Activated B cell treated with CpG ODN at 0.5 μM for 24 hours (primary cell): ENCODE results near the gene CKLF. TPM values are rescaled to one million over a fixed set of nuclear protein-coding genes. Genes with fewer than 3 reads are reported as not detected.

ENCODE experiments used
- ATAC-seq: fragments of 200-7000 bp; cut with Tn5 transposase; one replicate; pipeline ENCODE4 v1.10.0; 2021; ENCODE audit warnings: low read depth, mild to moderate bottlenecking, moderate library complexity
- CTCF ChIA-PET: fragments of 350-600 bp; sonication (Branson Sonifier 250); formaldehyde crosslinking; loops from one replicate; lab custom pipeline; 2021; ENCODE audit warnings: antibody characterized with exemption; lab: Charles Lee
- POLR2A ChIA-PET: fragments of 350-600 bp; sonication (Branson Sonifier 250); formaldehyde crosslinking; loops from one replicate; lab custom pipeline; 2021; ENCODE audit warnings: antibody characterized with exemption; lab: Charles Lee
- DNase-seq: peaks from one replicate; pipeline ENCODE4 v3.0.0; 2022
- H3K27ac Mint-ChIP-seq: one replicate; pipeline ENCODE4 v1.8.0; 2020; ENCODE audit warnings: mixed read lengths
- H3K27me3 Mint-ChIP-seq: one replicate; pipeline ENCODE4 v1.8.0; 2021; ENCODE audit warnings: mixed read lengths
- H3K36me3 Mint-ChIP-seq: one replicate; pipeline ENCODE4 v1.8.0; 2021; ENCODE audit warnings: low read depth, mixed read lengths
- H3K4me1 Mint-ChIP-seq: one replicate; pipeline ENCODE4 v1.8.0; 2021; ENCODE audit warnings: mixed read lengths
- H3K4me3 Mint-ChIP-seq: one replicate; pipeline ENCODE4 v1.8.0; 2020; ENCODE audit warnings: mild to moderate bottlenecking, mixed read lengths
- H3K9me3 Mint-ChIP-seq: one replicate; pipeline ENCODE4 v1.8.0; 2020; ENCODE audit warnings: mixed read lengths
- intact Hi-C: fragments of 100-400 bp; cut with micrococcal nuclease; formaldehyde crosslinking; loops from one replicate; pipeline ENCODE4 v1.15.1; 2024
- total RNA-seq: library from RNA; stranded (reverse); gene quantifications from 2 replicates; pipeline ENCODE4 v1.2.3, GENCODE V29; 2022
- TF ChIP-seq, protein P1 (sequence below): fragments of 200-600 bp; IDR thresholded peaks from one replicate; pipeline ENCODE4 v1.8.0; 2022; ENCODE audit warnings: antibody characterized with exemption, mild to moderate bottlenecking

CKLF gene
- 12.1 and 20.0 TPM in 2 replicates for total RNA-seq

DNA sequence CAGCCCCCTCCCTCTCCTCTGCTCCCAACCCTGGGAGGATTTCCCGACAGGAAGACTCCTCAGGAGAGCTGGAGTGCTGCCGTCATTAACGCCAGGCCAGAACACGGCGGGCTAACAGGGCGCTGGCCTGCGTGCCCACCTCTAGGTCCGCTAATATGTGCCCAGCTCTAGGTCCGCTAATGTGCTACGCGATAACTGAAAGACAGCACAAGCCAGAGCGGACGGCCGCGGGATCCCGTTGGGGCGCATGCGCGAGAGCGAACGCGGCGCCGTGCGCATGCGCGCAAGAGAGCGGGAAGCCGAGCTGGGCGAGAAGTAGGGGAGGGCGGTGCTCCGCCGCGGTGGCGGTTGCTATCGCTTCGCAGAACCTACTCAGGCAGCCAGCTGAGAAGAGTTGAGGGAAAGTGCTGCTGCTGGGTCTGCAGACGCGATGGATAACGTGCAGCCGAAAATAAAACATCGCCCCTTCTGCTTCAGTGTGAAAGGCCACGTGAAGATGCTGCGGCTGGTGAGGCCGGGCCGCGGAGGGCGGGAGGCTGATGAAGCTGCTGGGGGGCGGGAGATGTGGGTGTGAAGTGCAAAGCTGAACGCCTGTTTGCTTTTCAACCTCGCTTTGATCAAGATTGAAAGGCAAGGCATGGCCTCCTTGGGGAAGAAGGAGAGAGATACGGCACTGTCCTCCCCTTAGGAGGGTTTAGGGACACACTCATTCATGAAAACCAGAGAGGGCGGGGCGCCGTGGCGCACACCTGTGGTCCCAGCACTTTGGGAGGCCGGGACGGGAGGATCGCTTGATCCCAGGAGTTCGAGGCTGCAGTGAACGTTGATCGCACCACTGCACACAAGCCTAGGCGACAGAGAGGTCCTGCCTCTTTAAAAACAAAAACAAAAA lies at the start of gene CKLF:
TSS of gene CKLF (plus strand) at position 291 of the 892 bp plus-strand sequence. CDS start at position 431, 140 bp downstream.
- H3K27ac Mint-ChIP-seq: peak within 1 kb of the TSS; percentile 92
- H3K4me3 Mint-ChIP-seq: peak within 1 kb of the TSS; percentile 96
- peaks cover 17% of the 10 kb centered on the region for H3K36me3 Mint-ChIP-seq
- POLR2A ChIA-PET: interaction anchor here (0.6 to 9.5 kb wide), 20 partner anchors 8 to 1051 kb away, joined by 3 to 162 read pairs (median 4); partner anchors contain the start of genes CMTM2 and CMTM3
- TF ChIP-seq, protein P1, sequence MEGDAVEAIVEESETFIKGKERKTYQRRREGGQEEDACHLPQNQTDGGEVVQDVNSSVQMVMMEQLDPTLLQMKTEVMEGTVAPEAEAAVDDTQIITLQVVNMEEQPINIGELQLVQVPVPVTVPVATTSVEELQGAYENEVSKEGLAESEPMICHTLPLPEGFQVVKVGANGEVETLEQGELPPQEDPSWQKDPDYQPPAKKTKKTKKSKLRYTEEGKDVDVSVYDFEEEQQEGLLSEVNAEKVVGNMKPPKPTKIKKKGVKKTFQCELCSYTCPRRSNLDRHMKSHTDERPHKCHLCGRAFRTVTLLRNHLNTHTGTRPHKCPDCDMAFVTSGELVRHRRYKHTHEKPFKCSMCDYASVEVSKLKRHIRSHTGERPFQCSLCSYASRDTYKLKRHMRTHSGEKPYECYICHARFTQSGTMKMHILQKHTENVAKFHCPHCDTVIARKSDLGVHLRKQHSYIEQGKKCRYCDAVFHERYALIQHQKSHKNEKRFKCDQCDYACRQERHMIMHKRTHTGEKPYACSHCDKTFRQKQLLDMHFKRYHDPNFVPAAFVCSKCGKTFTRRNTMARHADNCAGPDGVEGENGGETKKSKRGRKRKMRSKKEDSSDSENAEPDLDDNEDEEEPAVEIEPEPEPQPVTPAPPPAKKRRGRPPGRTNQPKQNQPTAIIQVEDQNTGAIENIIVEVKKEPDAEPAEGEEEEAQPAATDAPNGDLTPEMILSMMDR: no peak
- no peaks in the 10 kb centered on the region for H3K27me3 Mint-ChIP-seq
- intact Hi-C loops: no loop called here
- CTCF ChIA-PET: interaction anchor here (0.9 to 2.0 kb wide), 8 partner anchors 10 to 147 kb away, joined by 3 to 9 read pairs (median 5); no protein-coding TSS in a partner anchor
- ATAC-seq (peak; percentile 66), DNase-seq (peak; percentile 93)
- peaks cover 74% of the 10 kb centered on the region for H3K4me1 Mint-ChIP-seq
- H3K9me3 Mint-ChIP-seq: no peaks in the 10 kb centered on the region

DNA sequence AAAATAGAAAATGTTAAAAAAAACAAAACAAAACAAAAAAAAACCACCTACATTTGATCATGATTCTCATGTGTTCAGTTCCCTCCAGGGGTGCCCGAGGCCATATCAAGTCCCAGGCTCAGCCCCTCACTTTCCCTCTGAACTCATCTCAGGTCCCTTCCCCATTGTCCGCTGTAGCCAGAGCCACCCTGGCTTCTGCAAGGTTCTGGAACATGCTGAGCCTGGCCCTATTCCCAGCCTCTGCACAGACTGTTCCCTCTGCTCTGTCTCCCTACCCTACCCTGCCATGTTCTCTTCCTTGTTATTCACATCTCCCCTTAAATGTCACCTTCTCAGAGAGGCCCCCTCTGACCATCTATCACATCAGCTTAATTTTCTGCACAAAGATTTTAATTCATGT lies 49.3 kb upstream of the CKLF start:
- DNase-seq: no peak
- Mint-ChIP-seq H3K4me1 (peaks cover 9% of the 10 kb centered on the region), H3K4me3 (no peak overlapping the region), H3K27ac (no peak overlapping the region), H3K36me3 (no peaks in the 10 kb centered on the region), H3K9me3 (no peaks in the 10 kb centered on the region), H3K27me3 (no peaks in the 10 kb centered on the region)
- no peak for ATAC-seq
- ChIA-PET CTCF (no interaction called here), POLR2A (interaction anchor here (1.0 kb wide), 1 partner anchor 50 kb away, joined by 3 read pairs; the partner anchor contains the start of gene CKLF)
- intact Hi-C loops: no loop called here
- TF ChIP-seq, protein P1: no peak

GRCh38 chr16:66503612-66504011 lies 48.8 kb upstream of the CKLF start:
- Mint-ChIP-seq H3K36me3 (no peaks in the 10 kb centered on the region), H3K4me1 (peaks cover 15% of the 10 kb centered on the region), H3K4me3 (no peak overlapping the region), H3K27me3 (no peaks in the 10 kb centered on the region), H3K27ac (no peak overlapping the region), H3K9me3 (no peaks in the 10 kb centered on the region)
- intact Hi-C loops: no loop called here
- ChIA-PET CTCF (no interaction called here), POLR2A (interaction anchor here (1.0 kb wide), 1 partner anchor 49 kb away, joined by 3 read pairs; the partner anchor contains the start of gene CKLF)
- TF ChIP-seq, protein P1: no peak
- no peak for ATAC-seq
- no peak for DNase-seq

DNA sequence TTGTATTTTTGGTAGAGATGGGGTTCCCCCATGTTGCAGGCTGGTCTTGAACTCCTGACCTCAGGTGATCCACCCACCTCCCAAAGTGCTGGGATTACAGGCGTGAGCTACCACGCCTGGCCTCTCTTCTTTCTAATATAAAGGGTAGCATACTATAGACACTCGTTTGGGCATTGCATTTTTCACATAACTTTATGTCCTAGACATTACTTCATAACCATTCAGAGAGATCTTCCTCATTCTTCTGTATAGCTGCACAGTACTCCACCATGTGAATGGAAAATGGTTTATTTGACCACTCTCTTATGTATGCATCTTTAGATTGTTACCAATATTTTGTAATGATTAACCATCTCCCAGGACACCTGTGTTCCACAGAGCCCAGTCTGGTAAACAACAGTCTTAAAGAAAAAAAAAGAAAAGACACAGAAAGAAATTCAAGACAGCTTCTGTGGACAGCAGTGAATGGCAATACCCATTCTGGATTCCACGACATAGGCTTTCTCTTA lies 44.6 kb upstream of the CKLF start:
- no peak for ATAC-seq
- Mint-ChIP-seq H3K4me3 (no peak overlapping the region), H3K4me1 (peaks cover 16% of the 10 kb centered on the region), H3K36me3 (no peaks in the 10 kb centered on the region), H3K27ac (no peak overlapping the region), H3K27me3 (no peaks in the 10 kb centered on the region), H3K9me3 (no peaks in the 10 kb centered on the region)
- ChIA-PET POLR2A (interaction anchor here (0.5 to 1.7 kb wide), 3 partner anchors 17 to 376 kb away, joined by 5 to 6 read pairs (median 6); partner anchors contain the start of gene CKLF), CTCF (interaction anchor here (0.9 kb wide), 1 partner anchor 29 kb away, joined by 3 read pairs; no protein-coding TSS in a partner anchor)
- TF ChIP-seq, protein P1: no peak
- intact Hi-C loops: loop anchor here (2.0 kb wide), 1 partner anchor 17 kb away; no protein-coding TSS in a partner anchor
- DNase-seq: no peak
